Pons (tissue), 1 donor: ENCODE data around the gene MPG.
A peak's percentile ranks its signal among the peaks of the same experiment; 100 is the strongest.

Source experiments
- DNase-seq: peaks from one replicate; pipeline ENCODE4 v3.0.0-alpha.2; 2016; ENCODE audit warnings: low spot score

The MPG gene

DNA sequence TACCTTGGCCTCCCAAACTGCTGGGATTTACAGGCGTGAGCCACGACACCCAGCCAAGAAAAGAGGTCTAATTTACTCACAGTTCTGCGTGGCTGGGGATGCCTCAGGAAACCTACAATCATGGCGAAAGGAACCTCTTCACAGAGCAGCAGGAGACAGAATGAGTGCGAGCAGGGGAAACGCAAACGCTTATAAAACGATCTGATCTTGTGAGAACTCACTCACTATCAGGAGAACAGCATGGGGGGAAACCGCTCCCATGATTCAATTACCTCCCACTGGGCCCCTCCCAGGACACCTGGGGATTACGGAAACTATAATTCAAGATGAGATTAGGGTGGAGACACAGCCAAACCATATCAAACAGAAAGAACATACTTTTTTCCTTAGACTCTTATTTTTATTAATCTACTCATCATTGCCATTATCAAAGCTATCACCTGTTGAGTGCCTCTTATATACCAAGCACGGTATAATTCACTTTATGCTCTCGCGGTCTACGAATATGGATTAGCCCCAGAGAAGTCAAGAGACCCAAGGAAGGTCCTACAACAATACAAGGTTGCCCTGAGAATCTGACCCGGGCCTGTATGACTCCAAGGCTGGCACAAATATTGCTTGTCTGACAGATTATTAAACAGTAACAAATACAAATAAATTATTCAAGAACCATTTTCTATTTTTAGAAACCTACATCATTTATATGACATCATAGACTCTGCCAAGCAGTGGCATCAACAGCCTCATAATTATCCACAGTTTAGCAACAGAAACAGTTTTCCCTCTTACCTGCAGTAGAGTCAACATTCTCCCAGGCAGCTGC, 27.0 kb upstream of the MPG start:
- DNase-seq, result no peak

GRCh38 chr16:53346-54236, 24.4 kb upstream of the MPG start, which contains the start of the genes POLR3K and SNRNP25:
POLR3K (minus strand) TSS chr16:53608; CDS start chr16:53586, 22 bp downstream.
SNRNP25 (plus strand) TSS chr16:53828; CDS start chr16:54017, 189 bp downstream.
- peak; percentile 96 for DNase-seq

DNA sequence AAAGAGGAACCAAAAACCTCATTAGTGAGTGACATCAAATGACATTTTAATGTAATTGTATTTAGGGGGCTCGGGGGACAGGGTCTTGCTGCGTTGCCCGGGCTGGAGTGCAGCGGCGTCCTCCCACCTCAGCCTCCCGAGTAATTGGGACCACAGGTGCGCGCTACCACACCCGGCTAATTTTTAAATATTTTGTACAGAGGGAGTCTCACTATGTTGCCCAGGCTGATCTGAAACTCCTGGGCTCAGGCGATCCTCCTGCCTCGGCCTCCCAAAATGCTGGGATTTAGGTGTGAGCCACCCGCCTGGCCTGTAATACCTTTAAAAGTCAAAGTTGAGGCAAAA, 23.8 kb upstream of the MPG start:
- no peak for DNase-seq

GRCh38 chr16:55571-56136, 22.4 kb upstream of the MPG start:
- DNase-seq, result no peak

DNA sequence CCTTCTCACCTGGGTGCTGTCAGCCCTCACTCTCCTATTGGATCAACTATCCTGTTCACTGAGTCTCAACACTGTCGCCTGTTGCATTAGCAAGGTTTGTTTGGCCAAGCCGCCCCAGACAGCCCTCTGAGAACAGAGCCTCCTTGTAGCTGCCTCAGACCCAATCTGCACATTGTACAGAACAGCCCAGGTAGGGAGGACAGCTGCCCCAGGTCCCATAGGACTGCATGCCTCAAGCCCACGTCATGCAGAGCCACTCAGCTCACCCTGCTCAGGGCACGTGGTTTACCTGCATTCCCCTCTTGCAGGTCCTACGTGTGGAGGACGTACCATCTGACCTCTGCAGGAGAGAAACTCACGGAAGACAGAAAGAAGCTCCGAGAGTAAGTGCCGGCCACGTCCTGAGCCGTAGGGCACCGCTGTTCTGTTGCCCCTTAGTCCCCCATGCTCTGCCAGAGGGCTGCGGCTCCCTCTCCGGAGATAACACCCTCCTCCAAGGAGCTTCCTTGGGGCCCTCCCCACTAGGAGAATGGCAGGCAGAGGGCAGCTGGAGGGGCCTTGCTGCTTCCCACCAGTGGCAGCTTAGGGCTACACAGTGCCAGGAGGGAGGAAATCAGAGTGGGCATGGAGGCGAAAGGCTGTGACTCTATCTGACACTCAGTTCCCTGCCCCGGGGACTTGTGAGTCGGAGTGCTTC, 21.6 kb upstream of the MPG start:
- DNase-seq, result no peak

DNA sequence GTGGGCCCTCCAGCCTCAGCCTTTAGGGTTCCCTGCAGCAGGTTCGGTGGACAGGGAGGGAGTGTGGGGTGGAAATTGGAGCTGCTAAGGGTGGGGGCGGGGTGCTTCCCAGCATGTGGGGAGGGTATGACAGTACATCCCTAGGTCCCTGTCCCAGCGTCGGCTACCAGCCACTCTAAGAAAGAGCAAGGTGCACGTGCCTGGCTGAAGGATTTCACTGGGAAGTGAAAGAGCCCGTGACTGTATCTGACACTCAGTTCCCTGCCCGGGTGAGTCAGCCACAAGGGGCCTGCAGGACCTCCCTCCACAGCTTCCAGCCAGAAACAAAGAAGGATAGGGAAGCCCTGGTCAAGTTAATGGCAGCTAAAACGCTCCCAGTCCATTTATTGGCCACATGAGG, 20.3 kb upstream of the MPG start:
- no peak for DNase-seq

DNA sequence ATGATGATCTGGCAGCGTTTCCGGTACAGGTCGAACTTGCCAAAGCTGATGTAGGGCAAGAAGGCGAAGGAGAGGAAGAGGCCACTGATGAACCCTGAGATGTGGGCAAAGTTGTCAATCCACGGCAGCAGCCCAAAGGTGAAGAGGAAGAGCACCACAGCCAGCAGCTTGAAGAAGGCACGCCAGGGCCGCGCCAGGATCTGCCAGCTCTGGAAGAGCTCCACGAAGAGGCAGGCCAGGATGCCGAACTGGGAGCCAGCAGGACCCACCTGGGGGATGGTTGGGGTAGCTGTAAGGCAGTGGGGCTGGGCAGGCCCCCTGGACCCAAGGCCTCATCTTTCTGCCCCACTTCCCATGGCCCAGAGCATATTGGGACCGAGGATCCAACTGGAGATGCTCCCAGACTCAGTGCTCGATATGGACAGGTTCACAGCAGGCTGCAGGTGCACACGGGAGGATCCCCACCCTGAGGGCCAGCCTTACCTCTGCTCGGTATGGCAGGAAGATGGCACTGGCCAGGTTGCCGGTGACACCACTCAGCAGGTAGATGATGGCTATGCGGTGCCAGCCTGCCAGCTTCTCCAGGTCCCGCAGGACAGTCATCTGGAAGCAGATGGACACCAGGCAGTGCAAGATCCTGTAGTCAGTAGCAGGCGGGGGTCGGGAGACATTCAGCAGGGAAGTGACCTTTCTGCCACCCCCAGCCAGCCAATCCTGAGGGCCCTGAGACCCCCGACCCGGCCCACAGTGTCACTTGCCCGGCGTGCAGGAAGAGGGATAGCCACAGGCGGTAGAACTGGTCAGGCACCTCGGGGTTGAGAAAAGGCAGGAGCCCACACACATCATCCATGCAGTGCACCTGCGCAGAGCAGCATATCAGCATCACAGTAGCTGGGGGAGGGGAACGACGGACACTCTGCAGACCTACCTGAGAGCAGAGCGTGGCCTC, 19.3 kb upstream of the MPG start:
- DNase-seq, result no peak

GRCh38 chr16:59440-60059, 18.5 kb upstream of the MPG start:
- DNase-seq, result no peak

DNA sequence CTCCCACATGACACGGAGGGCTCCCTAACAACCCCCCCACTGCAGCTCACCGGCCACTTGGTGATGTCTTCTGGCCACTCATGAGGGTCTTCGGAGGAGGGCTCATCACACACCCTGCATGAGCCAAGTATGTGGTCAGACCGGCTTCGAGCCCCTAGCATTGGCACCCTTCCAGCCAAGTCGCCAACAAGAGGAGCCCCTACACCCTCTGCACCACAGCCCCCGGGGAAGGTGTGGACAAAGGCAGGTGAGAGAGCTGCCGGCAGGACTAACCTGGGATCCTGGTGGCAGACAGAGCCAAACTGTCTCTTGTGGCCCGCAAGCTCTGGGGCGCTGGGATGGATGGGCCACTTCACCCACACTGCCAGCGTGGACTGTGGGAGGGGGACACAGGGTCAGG, 17.9 kb upstream of the MPG start:
- no peak for DNase-seq

- no peak for DNase-seq
Measured at GRCh38 chr16:60929-61878, 16.8 kb upstream of the MPG start.

DNA sequence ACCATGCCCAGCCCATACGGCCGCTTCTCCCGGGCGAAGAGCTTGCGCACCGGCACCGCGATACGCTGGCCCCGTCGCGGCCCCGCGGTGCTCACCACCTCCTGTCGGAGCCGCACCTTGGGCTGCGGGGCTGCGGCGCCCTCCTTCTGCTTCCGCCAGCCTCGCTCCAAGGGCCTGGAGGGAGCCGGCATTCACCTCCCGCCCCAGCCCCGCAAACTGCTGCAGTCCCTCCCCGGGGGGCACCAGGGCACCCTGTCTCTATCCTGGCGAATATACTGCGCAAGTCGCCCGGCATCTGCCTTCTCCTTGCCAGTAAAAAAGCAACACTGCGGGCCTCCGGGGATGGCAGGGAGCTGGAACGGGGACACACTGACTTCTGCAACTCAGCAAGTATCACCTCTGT, 16.1 kb upstream of the MPG start:
- DNase-seq, result no peak

DNA sequence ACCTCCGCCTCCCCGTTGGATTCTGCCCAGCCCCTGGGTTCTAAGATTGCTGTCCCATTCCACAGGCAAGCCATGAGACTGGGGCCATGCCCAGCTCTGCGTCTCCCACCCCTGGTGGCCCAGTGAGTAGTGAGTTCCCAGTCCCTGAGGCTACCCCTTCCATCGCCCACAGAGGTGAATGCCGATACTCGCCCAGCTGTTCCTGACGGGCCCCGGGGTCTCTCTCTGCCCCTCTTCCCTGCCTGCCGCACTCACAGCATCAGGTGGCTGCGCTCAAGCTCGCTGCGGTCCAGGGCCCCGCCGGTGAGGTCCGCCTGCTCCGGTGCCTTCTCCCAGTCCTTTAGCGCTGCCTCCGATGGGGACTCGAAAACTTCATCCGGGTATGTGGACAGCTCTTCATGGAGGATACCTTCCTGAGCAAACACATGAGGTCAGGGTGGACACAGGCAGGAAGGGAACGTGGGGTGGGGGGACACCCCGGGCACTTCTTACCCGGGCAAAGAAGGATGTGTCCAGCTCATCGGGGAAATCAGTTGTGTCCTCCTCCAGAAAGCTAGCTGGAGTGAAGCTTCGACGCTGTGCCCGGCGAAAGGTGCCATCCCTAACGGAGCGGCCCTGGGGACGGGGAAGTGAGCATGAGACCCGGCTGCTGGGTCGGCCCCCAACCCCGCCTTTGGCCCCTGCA, 15.6 kb upstream of the MPG start:
- no peak for DNase-seq

GRCh38 chr16:62968-63391, 15.0 kb upstream of the MPG start:
- DNase-seq, result no peak

DNA sequence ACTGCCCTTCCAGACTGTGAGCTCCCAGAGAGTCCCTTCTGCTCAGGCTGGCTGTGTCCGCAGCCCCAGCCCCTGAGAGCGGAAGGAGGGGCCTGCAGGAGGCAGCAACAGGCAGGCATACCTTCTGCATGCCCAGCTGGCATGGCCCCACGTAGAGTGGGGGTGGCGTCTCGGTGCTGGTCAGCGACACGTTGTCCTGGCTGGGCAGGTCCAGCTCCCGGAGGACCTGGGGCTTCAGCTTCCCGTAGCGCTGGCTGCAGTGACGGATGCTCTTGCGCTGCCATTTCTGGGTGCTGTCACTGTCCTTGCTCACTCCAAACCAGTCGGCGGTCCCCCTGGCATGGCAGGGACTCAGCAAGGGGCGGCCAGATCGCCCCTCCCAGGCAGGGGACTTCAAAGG, 14.6 kb upstream of the MPG start:
- no peak for DNase-seq

DNA sequence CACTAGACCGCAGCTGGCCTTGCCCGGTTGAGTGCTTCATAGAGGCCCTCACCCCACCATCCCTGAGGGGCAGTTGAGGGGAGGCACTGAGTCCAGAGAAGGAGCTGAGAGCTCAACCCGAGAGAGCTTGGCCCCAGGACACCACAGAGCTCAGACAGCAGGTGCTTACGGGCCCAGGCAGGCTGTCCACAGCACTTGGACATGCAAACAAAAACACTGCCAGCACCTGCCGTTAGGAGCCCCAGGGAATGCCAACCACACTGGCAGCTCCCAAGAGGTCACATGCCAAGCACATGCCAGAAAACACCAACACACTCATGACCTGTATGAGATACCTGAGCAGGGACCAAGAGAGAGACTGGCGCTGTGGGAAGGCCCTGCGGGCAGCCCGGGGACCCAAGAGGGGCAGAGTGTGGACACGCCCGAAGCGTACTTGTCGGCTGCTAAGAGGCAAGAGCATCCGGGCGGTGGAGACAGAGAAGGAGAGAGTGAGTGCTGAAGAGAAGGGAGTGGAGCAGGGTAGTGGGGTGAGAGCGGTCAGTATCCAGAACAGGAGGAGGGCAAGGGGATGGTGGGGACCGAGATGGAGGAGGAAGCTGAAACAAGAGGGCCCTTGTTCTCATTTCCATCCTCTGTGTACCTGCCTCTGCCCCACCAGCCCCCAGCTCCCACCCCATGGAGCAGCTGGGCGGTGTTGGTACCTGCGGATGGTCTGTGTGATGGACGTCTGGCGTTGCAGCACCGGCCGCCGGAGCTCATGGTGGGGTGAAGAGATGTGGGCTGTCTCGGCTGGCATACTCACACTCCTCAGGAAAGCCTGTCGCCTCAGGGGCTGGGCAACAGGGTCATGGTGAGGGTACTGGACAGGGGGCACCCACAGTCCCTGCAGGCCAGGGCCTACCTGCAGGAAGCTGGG, 13.8 kb upstream of the MPG start:
- DNase-seq, result no peak

- no peak for DNase-seq
Measured at GRCh38 chr16:64914-65255, 13.1 kb upstream of the MPG start.

DNA sequence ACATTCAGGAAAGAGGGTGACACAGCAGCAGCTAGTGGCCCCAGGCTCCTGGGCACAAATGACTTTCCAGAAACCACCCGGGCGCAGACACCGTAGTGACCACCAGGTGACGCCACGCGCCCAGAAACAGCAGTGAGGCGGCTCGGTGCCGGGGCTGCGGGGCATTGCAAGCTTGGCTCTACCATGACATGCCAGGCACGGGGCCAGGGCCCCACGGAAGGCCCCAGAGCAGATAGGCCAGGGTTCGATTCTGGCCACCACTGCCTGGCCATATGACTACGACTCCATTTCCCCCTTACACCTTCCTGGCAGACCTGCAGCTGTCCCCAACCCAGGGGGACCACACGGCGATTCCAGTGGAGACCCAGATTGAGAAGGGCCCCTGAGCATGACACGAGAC, 12.3 kb upstream of the MPG start:
- DNase-seq, result peak; percentile 71
